A549 (cell line): Measurements from ENCODE around the gene SFT2D1. TPM values are rescaled to one million over a fixed set of nuclear protein-coding genes. Genes with fewer than 3 reads are reported as not detected.

Experiments
- ATAC-seq, 2 experiments: fragments of 200-7000 bp in 1 of 2; fragments of >200 bp in 1 of 2; cut with Nextera tagmentation in 1 of 2; cut with Tn5 transposase in 1 of 2; 3 replicates each; pipeline versions ENCODE4 v1.8.0 to v1.9.1; 2018 to 2020; ENCODE audit warnings: mild to moderate bottlenecking in 1 of 2, moderate library complexity in 1 of 2
- CTCF ChIA-PET: fragments of 300-600 bp; sonication (Branson Sonifier 250); formaldehyde crosslinking; extraction: SDS; loops from one replicate; lab custom pipeline; 2021; ENCODE audit warnings: antibody characterized with exemption, inconsistent platforms; lab: Yijun Ruan, JAX
- POLR2A ChIA-PET: fragments of 350-600 bp; formaldehyde crosslinking; extraction: SDS; loops from one replicate; lab custom pipeline; 2021; ENCODE audit warnings: antibody characterized with exemption, inconsistent platforms; lab: Yijun Ruan, JAX
- DNase-seq, 2 experiments: peaks; one replicate each; pipeline versions ENCODE4 v3.0.0 to v3.0.0-alpha.2; 2011 to 2016; ENCODE audit warnings: low read depth in 1 of 2, low spot score in 1 of 2
- FAIRE-seq: peaks from 2 replicates; lab custom pipeline; 2011; peaks lifted over from hg19 to GRCh38; lab: Jason Lieb, UNC
- H3K27ac ChIP-seq, 2 experiments: fragments of >200 bp; sonication (Bioruptor Twin); formaldehyde crosslinking; 3 replicates each; pipeline ENCODE4 v1.5.1; 2016 to 2017
- H3K4me1 ChIP-seq: fragments of >200 bp; sonication (Bioruptor Twin); formaldehyde crosslinking; 3 replicates; pipeline ENCODE4 v1.6.1; 2016
- H3K4me2 ChIP-seq: fragments of >200 bp; sonication (Bioruptor Twin); formaldehyde crosslinking; 3 replicates; pipeline ENCODE4 v1.6.1; 2016
- H3K4me3 ChIP-seq: fragments of >200 bp; sonication (Bioruptor Twin); formaldehyde crosslinking; 3 replicates; pipeline ENCODE4 v1.5.1; 2016
- H3K9me3 ChIP-seq: fragments of >200 bp; sonication (Bioruptor Twin); formaldehyde crosslinking; 3 replicates; pipeline ENCODE4 v1.6.1; 2016
- ATOH8 ChIP-seq: fragments of 250-450 bp; sonication (Bioruptor Pico); IDR thresholded peaks from 2 replicates; pipeline ENCODE4 v1.5.0; 2020; ENCODE audit warnings: low read depth, mild to moderate bottlenecking, moderate library complexity
- BCL3 ChIP-seq: fragments of >200 bp; sonication (Bioruptor Twin); formaldehyde crosslinking; IDR thresholded peaks from 3 replicates; pipeline ENCODE4 v1.6.1; 2016
- BHLHE40 ChIP-seq: IDR thresholded peaks from 2 replicates; pipeline ENCODE4 v1.6.1; 2012; ENCODE audit warnings: low read depth, low read length, inconsistent platforms
- CBX2 ChIP-seq: fragments of 200-600 bp; sonication (generic); IDR thresholded peaks from 2 replicates; pipeline ENCODE4 v1.6.1; 2016; ENCODE audit warnings: low read depth, mild to moderate bottlenecking, borderline replicate concordance
- CEBPB ChIP-seq, 2 experiments: fragments of >200 bp in 1 of 2; sonication (Bioruptor Twin) in 1 of 2; formaldehyde crosslinking in 1 of 2; IDR thresholded peaks; 2 replicates each; pipeline ENCODE4 v1.6.1; 2012 to 2016
- CHD4 ChIP-seq: fragments of 200-600 bp; sonication (generic); IDR thresholded peaks from 2 replicates; pipeline ENCODE4 v1.6.1; 2016; ENCODE audit warnings: antibody characterized with exemption, mild to moderate bottlenecking, borderline replicate concordance
- ELK1 ChIP-seq: fragments of 150-350 bp; IDR thresholded peaks from 2 replicates; pipeline ENCODE4 v1.6.1; 2014; ENCODE audit warnings: low read depth, mild to moderate bottlenecking, low read length
- FOXS1 ChIP-seq: fragments of 250-450 bp; sonication (Bioruptor Pico); IDR thresholded peaks from 2 replicates; pipeline ENCODE4 v1.5.0; 2020; ENCODE audit warnings: mild to moderate bottlenecking, moderate library complexity
- HES2 ChIP-seq: fragments of >200 bp; sonication (Bioruptor Twin); formaldehyde crosslinking; IDR thresholded peaks from 2 replicates; pipeline ENCODE4 v1.6.1; 2016
- HMGXB4 ChIP-seq: fragments of 250-450 bp; sonication (Bioruptor Pico); IDR thresholded peaks from 2 replicates; pipeline ENCODE4 v1.5.0; 2021; ENCODE audit warnings: mild to moderate bottlenecking, moderate library complexity, borderline replicate concordance
- HOXB5 ChIP-seq: fragments of 250-450 bp; sonication (Bioruptor Pico); IDR thresholded peaks from 2 replicates; pipeline ENCODE4 v1.5.0; 2020; ENCODE audit warnings: mild to moderate bottlenecking, moderate library complexity
- JUN ChIP-seq, 2 experiments: fragments of >200 bp; sonication (Bioruptor Twin); formaldehyde crosslinking; IDR thresholded peaks; 2 replicates in 1 of 2; 3 replicates in 1 of 2; pipeline ENCODE4 v1.6.1; 2016 to 2017
- KDM1A ChIP-seq: fragments of 200-600 bp; sonication (generic); IDR thresholded peaks from 2 replicates; pipeline ENCODE4 v1.6.1; 2016; ENCODE audit warnings: low read depth, mild to moderate bottlenecking
- NFE2L2 ChIP-seq: fragments of 150-350 bp; conservative IDR thresholded peaks from 2 replicates; pipeline ENCODE4 v1.6.1; 2014; ENCODE audit warnings: low read length
- NPAS2 ChIP-seq: fragments of 250-450 bp; sonication (Bioruptor Pico); IDR thresholded peaks from 2 replicates; pipeline ENCODE4 v1.8.0; 2022; ENCODE audit warnings: mild to moderate bottlenecking, moderate library complexity, borderline replicate concordance
- PBX3 ChIP-seq: IDR thresholded peaks from 2 replicates; pipeline ENCODE4 v1.6.1; 2012
- PHF8 ChIP-seq: fragments of 200-600 bp; sonication (generic); IDR thresholded peaks from 2 replicates; pipeline ENCODE4 v1.6.1; 2016; ENCODE audit warnings: low read depth, mild to moderate bottlenecking, antibody characterized with exemption, moderate library complexity, borderline replicate concordance
- POLR2AphosphoS2 ChIP-seq: conservative IDR thresholded peaks from 2 replicates; pipeline ENCODE4 v1.6.1; 2012; ENCODE audit warnings: low read length, improper control_type of control experiment, inconsistent platforms
- RAD21 ChIP-seq, 2 experiments: fragments of >200 bp in 1 of 2; sonication (Bioruptor Twin) in 1 of 2; formaldehyde crosslinking in 1 of 2; IDR thresholded peaks in 1 of 2; conservative IDR thresholded peaks in 1 of 2; 2 replicates in 1 of 2; 3 replicates in 1 of 2; pipeline ENCODE4 v1.6.1; 2012 to 2018; ENCODE audit warnings: inconsistent platforms in 1 of 2
- RARB ChIP-seq: fragments of 250-450 bp; sonication (Bioruptor Pico); IDR thresholded peaks from 2 replicates; pipeline ENCODE4 v1.8.0; 2021; ENCODE audit warnings: mild to moderate bottlenecking, moderate library complexity
- REST ChIP-seq: fragments of 200-600 bp; sonication (generic); IDR thresholded peaks from 2 replicates; pipeline ENCODE4 v1.6.1; 2016; ENCODE audit warnings: antibody characterized with exemption, mild to moderate bottlenecking, moderate library complexity
- USF2 ChIP-seq: fragments of 450-650 bp; IDR thresholded peaks from 2 replicates; pipeline ENCODE4 v1.6.1; 2014; ENCODE audit warnings: antibody characterized with exemption
- WGBS: methylation state at CpG from one replicate; pipeline ENCODE4 v1.1.6; 2017; ENCODE audit errors: missing lambda C conversion rate; 5-methylcytosine and 5-hydroxymethylcytosine counted together
- polyA plus RNA-seq, 4 experiments: library from polyadenylated mRNA; depleted of rRNA in 3 of 4; stranded (reverse); fragments of >200 nt; fragmentation: RNase III in 1 of 4; extraction: RNeasy Plus Mini Kit Qiagen cat#74134 plus additional on column Dnase treatment in 1 of 4; gene quantifications; 2 replicates in 3 of 4; 3 replicates in 1 of 4; pipeline ENCODE4 v1.2.3, GENCODE V29; 2011 to 2017

The SFT2D1 gene
- polyA plus RNA-seq, 2 of the 4 experiments (the other 2 are of a cell fraction): 48.1 to 74.4 TPM

GRCh38 chr6:166353507-166353906, 11.2 kb upstream of the SFT2D1 start (continued):
- TF ChIP-seq HMGXB4 (CRISPR knock-in tag) (no peak), RARB (CRISPR knock-in tag) (no peak)

- H3K4me3 ChIP-seq: no peak overlapping the region
- H3K4me2 ChIP-seq: no peak overlapping the region
- H3K9me3 ChIP-seq: 0 out of 3 replicates have a peak, but pooled peaks cover 5% of the 10 kb centered on the region
- H3K27ac ChIP-seq: no peak overlapping the region
- DNase-seq: no peak
- TF ChIP-seq POLR2AphosphoS2 (no peak), CBX2 (no peak), HES2 (no peak), KDM1A (no peak), CEBPB (IDR thresholded peaks at IDR 0.05) (no peak), REST (no peak), HOXB5 (CRISPR knock-in tag) (no peak)
- ATAC-seq: no peak
- CTCF ChIA-PET: interaction anchor here (0.9 kb wide), 1 partner anchor 39 kb away, joined by 4 read pairs; no protein-coding TSS in a partner anchor
- no peak for FAIRE-seq
- POLR2A ChIA-PET: no interaction called here
- no peaks in the 10 kb centered on the region for H3K4me1 ChIP-seq
Observed at GRCh38 chr6:166352923-166353322, 10.6 kb upstream of the SFT2D1 start.

- Histone ChIP-seq H3K9me3 (0 out of 3 replicates have a peak, but pooled peaks cover 5% of the 10 kb centered on the region), H3K27ac (no peak overlapping the region), H3K4me1 (no peaks in the 10 kb centered on the region), H3K4me2 (no peak overlapping the region), H3K4me3 (no peak overlapping the region)
- 23% methylated on average over 4 of the region's 4 CpGs for WGBS
- ChIA-PET CTCF (no interaction called here), POLR2A (no interaction called here)
- DNase-seq (no peak), FAIRE-seq (no peak), ATAC-seq (no peak)
- TF ChIP-seq PHF8 (no peak), BCL3 (no peak), JUN (IDR thresholded peaks at IDR 0.05) (no peak), NFE2L2 (no peak), RARB (CRISPR knock-in tag) (no peak), KDM1A (no peak), POLR2AphosphoS2 (no peak), ELK1 (no peak), PBX3 (no peak), CBX2 (no peak), CHD4 (no peak), BHLHE40 (no peak), USF2 (no peak), NPAS2 (no peak), RAD21 (conservative IDR thresholded peaks at IDR 0.05 in 1 of 2, IDR thresholded peaks at IDR 0.05 in 1 of 2) (no peak), ATOH8 (CRISPR knock-in tag) (no peak), FOXS1 (CRISPR knock-in tag) (no peak)
Observed at GRCh38 chr6:166351715-166352285, 9.5 kb upstream of the SFT2D1 start.
